Measurements from ENCODE around the gene MMP24OS. TPM values are rescaled to one million over a fixed set of nuclear protein-coding genes. Genes with fewer than 3 reads are reported as not detected.

MMP24OS gene
- total and polyA plus RNA-seq, 2 donors (not counting 3 experiments of a cell fraction or from before 2014, with no cell fraction given): 35.1 to 55.6 TPM

GRCh38 chr20:35238735-35239134, 39.2 kb downstream of the MMP24OS start:
- Histone ChIP-seq H2AFZ (ENCODE audit: low read depth, low read length) (no peak overlapping the region), H3K9me1 (replicated peaks; ENCODE audit: control insufficient read depth, extremely low read depth, insufficient read depth, low read length) (no peaks in the 10 kb centered on the region), H3K9ac (replicated peaks; ENCODE audit: extremely low read depth, insufficient read depth, low read length) (no peak overlapping the region), H3K79me2 (ENCODE audit: control insufficient read depth, insufficient read depth, low read length) (no peaks in the 10 kb centered on the region), H3K4me1 (ENCODE audit: control insufficient read depth, extremely low read depth, insufficient read depth, low read length) (no peaks in the 10 kb centered on the region), H3K9me3 (replicated peaks; ENCODE audit: control insufficient read depth, insufficient read depth, low read length) (no peaks in the 10 kb centered on the region), H4K20me1 (replicated peaks; ENCODE audit: control insufficient read depth, extremely low read depth, insufficient read depth, low read length) (no peaks in the 10 kb centered on the region), H3K27ac (ENCODE audit: insufficient read depth, low read depth, low read length) (no peak overlapping the region), H3K4me3 (replicated peaks in 1 of 3; ENCODE audit: insufficient read depth in 1 of 3, low read depth in 1 of 3, low read length in 3 of 3) (no peak overlapping the region), H3K27me3 (ENCODE audit: control insufficient read depth in 2 of 2, insufficient read depth in 2 of 2, low read length in 2 of 2) (peaks cover 21 to 37% of the 10 kb centered on the region in 2 experiments), H3K36me3 (ENCODE audit: control insufficient read depth in 2 of 2, extremely low read depth in 1 of 2, insufficient read depth in 2 of 2, low read length in 2 of 2) (no peaks in the 10 kb centered on the region), H3K4me2 (ENCODE audit: insufficient read depth, low read length) (no peak overlapping the region)
- FAIRE-seq (no peak), DNase-seq (ENCODE audit: low read depth, low spot score) (no peak)
- TF ChIP-seq EZH2 (IDR thresholded peaks at IDR 0.05; ENCODE audit: borderline replicate concordance, low read depth, low read length, severe bottlenecking) (no peak), POLR2AphosphoS5 (IDR thresholded peaks at IDR 0.05; ENCODE audit: insufficient read depth, low read depth, low read length) (no peak), MYC (IDR thresholded peaks at IDR 0.05; ENCODE audit: low read depth, low read length) (no peak), GATA2 (IDR thresholded peaks at IDR 0.05; ENCODE audit: insufficient read depth, insufficient read length, low read depth, low read length) (no peak), MAX (IDR thresholded peaks at IDR 0.05; ENCODE audit: insufficient read depth, insufficient read length) (no peak), FOS (IDR thresholded peaks at IDR 0.05; ENCODE audit: borderline replicate concordance, insufficient read depth, low read length) (no peak), JUN (IDR thresholded peaks at IDR 0.05; ENCODE audit: borderline replicate concordance, insufficient read depth, insufficient read length, low read depth) (no peak)
- TF ChIP-seq, protein P1, sequence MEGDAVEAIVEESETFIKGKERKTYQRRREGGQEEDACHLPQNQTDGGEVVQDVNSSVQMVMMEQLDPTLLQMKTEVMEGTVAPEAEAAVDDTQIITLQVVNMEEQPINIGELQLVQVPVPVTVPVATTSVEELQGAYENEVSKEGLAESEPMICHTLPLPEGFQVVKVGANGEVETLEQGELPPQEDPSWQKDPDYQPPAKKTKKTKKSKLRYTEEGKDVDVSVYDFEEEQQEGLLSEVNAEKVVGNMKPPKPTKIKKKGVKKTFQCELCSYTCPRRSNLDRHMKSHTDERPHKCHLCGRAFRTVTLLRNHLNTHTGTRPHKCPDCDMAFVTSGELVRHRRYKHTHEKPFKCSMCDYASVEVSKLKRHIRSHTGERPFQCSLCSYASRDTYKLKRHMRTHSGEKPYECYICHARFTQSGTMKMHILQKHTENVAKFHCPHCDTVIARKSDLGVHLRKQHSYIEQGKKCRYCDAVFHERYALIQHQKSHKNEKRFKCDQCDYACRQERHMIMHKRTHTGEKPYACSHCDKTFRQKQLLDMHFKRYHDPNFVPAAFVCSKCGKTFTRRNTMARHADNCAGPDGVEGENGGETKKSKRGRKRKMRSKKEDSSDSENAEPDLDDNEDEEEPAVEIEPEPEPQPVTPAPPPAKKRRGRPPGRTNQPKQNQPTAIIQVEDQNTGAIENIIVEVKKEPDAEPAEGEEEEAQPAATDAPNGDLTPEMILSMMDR (IDR thresholded peaks at IDR 0.05; ENCODE audit: extremely low read depth in 1 of 2, insufficient read depth in 1 of 2, low read depth in 1 of 2, low read length in 2 of 2): no peak
- ChIA-PET POLR2A (no interaction called here), CTCF (no interaction called here)
- BruUV-seq (replicated peaks): no TSS peak
- dilution Hi-C loops (cut with MboI; ENCODE audit: extremely low pct_ligation_motif_present, low sequenced_read_pairs): no loop called here
- intact Hi-C loops (cut with micrococcal nuclease): no loop called here
